Mesenchymal stem cell (in vitro differentiated cells and primary cell): ENCODE measurements around the gene AGER.

Source experiments
- DNase-seq: peaks from one replicate; pipeline ENCODE4 v3.0.0-alpha.2; 2013
- H2AFZ ChIP-seq: one replicate; pipeline ENCODE4 v1.6.1; 2013; ENCODE audit warnings: low read depth, mild to moderate bottlenecking, control low read depth, inconsistent platforms, low read length, moderate library complexity
- H2AK5ac ChIP-seq: 2 replicates; pipeline ENCODE4 v1.6.1; 2013; ENCODE audit warnings: low read length, moderate library complexity, mild to moderate bottlenecking, inconsistent platforms; ENCODE audit not compliant: severe bottlenecking
- H2BK120ac ChIP-seq: one replicate; pipeline ENCODE4 v1.6.1; 2013; ENCODE audit warnings: low read depth, mild to moderate bottlenecking, inconsistent platforms, low read length, moderate library complexity
- H2BK12ac ChIP-seq, 2 experiments: one replicate each; pipeline ENCODE4 v1.6.1; 2013; ENCODE audit warnings: inconsistent platforms in 2 of 2, low read length in 2 of 2, mild to moderate bottlenecking in 2 of 2, moderate library complexity in 2 of 2, control low read depth in 1 of 2
- H2BK15ac ChIP-seq: one replicate; pipeline ENCODE4 v1.6.1; 2013; ENCODE audit warnings: mild to moderate bottlenecking, low read depth, inconsistent platforms; ENCODE audit not compliant: poor library complexity, severe bottlenecking
- H2BK5ac ChIP-seq: 2 replicates; pipeline ENCODE4 v1.6.1; 2013; ENCODE audit warnings: low read depth, mild to moderate bottlenecking, low read length, control low read depth, inconsistent platforms; ENCODE audit not compliant: poor library complexity, severe bottlenecking
- H3K14ac ChIP-seq, 2 experiments: one replicate each; pipeline ENCODE4 v1.6.1; 2013; ENCODE audit warnings: inconsistent platforms in 2 of 2, low read length in 2 of 2, control low read depth in 1 of 2, mild to moderate bottlenecking in 1 of 2, moderate library complexity in 1 of 2
- H3K18ac ChIP-seq, 2 experiments: one replicate each; pipeline ENCODE4 v1.6.1; 2013; ENCODE audit warnings: inconsistent platforms in 2 of 2, low read length in 2 of 2, control low read depth in 1 of 2, low read depth in 1 of 2, mild to moderate bottlenecking in 1 of 2
- H3K23ac ChIP-seq, 2 experiments: one replicate each; pipeline ENCODE4 v1.6.1; 2013; ENCODE audit warnings: inconsistent platforms in 2 of 2, low read length in 2 of 2, mild to moderate bottlenecking in 2 of 2, moderate library complexity in 2 of 2, control low read depth in 1 of 2
- H3K27ac ChIP-seq: 2 replicates; pipeline ENCODE4 v1.5.1; 2013; ENCODE audit warnings: mild to moderate bottlenecking, moderate library complexity, low read length, control low read depth, inconsistent platforms; ENCODE audit not compliant: poor library complexity, severe bottlenecking
- H3K27me3 ChIP-seq, 2 experiments: 2 replicates each; pipeline versions ENCODE4 v1.6.1 to v1.7.0; 2013; ENCODE audit warnings: low read length in 2 of 2, mild to moderate bottlenecking in 2 of 2, moderate library complexity in 2 of 2, control low read depth in 1 of 2, inconsistent platforms in 1 of 2; ENCODE audit not compliant: control insufficient read depth in 1 of 2, insufficient read depth in 1 of 2
- H3K36me3 ChIP-seq, 2 experiments: 2 replicates each; pipeline versions ENCODE4 v1.6.1 to v1.7.0; 2013; ENCODE audit warnings: low read length in 2 of 2, control low read depth in 1 of 2, inconsistent platforms in 1 of 2, low read depth in 1 of 2, mild to moderate bottlenecking in 1 of 2; ENCODE audit not compliant: insufficient read depth in 2 of 2, control insufficient read depth in 1 of 2
- H3K4ac ChIP-seq, 2 experiments: one replicate each; pipeline ENCODE4 v1.6.1; 2013; ENCODE audit warnings: inconsistent platforms in 2 of 2, low read length in 2 of 2, mild to moderate bottlenecking in 2 of 2, moderate library complexity in 2 of 2, control low read depth in 1 of 2, low read depth in 1 of 2
- H3K4me1 ChIP-seq: 2 replicates; pipeline ENCODE4 v1.6.1; 2013; ENCODE audit warnings: low read depth, low read length, control low read depth; ENCODE audit not compliant: control insufficient read depth, insufficient read depth
- H3K4me2 ChIP-seq: 2 replicates; pipeline ENCODE4 v1.6.1; 2013; ENCODE audit warnings: low read length, mild to moderate bottlenecking, inconsistent platforms; ENCODE audit not compliant: poor library complexity, severe bottlenecking
- H3K4me3 ChIP-seq, 2 experiments: 2 replicates each; pipeline versions ENCODE4 v1.5.1 to v1.7.0; 2013; ENCODE audit warnings: low read length in 2 of 2, mild to moderate bottlenecking in 2 of 2, control low read depth in 1 of 2, low read depth in 1 of 2; ENCODE audit not compliant: insufficient read depth in 1 of 2
- H3K79me1 ChIP-seq: replicated peaks from 2 replicates; pipeline ENCODE4 v1.6.1; 2013; ENCODE audit warnings: mild to moderate bottlenecking, control low read depth, low read length, inconsistent platforms; ENCODE audit not compliant: poor library complexity, severe bottlenecking
- H3K9ac ChIP-seq: 2 replicates; pipeline ENCODE4 v1.7.0; 2013; ENCODE audit warnings: mild to moderate bottlenecking, low read length, moderate library complexity
- H3K9me3 ChIP-seq: 2 replicates; pipeline ENCODE4 v1.7.0; 2013; ENCODE audit warnings: mild to moderate bottlenecking, low read length; ENCODE audit not compliant: control insufficient read depth
- H4K8ac ChIP-seq: one replicate; pipeline ENCODE4 v1.6.1; 2013; ENCODE audit warnings: inconsistent platforms, mild to moderate bottlenecking, low read length, moderate library complexity
- H4K91ac ChIP-seq: one replicate; pipeline ENCODE4 v1.6.1; 2013; ENCODE audit warnings: mild to moderate bottlenecking, low read length, inconsistent platforms
- WGBS: methylation state at CpG from one replicate; pipeline ENCODE4 v1.1.7; 2013; ENCODE audit warnings: mixed read lengths; 5-methylcytosine and 5-hydroxymethylcytosine counted together

Gene AGER

DNA sequence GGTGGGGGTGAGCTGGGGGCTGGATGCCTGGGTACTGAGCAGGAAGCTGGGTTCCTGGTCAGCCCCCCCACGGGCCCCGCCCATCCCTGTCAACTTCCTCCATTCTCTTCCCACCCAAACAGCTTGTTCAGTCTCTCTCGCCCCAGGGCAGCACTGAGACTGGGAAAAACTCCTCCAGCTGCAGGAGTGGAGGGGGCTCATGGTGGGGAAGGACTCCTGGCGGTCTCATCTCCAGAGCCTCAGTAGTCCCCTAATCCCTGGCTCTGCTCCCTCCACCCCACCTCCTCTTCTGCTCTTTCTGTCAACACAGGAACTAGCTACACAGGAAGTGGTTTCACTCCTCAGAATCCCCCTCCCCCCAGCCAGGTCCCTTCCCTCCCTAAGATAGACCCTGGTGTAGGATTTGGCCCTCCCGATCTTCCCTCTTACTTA lies 8.6 kb upstream of the AGER start, which contains the start of gene GPSM3:
Gene GPSM3, minus strand, starts transcription at position 36 of the 432 bp plus-strand sequence. CDS start 130 bp downstream, outside the sequence.
- H2BK120ac ChIP-seq = peak within 1 kb of the TSS; percentile 99
- peak within 1 kb of the TSS; percentile 36 for H2AFZ ChIP-seq
- H3K27ac ChIP-seq = no peak within 1 kb of the TSS
- no peak within 1 kb of the TSS for H2BK5ac ChIP-seq
- peaks cover 5 to 11% of the 10 kb centered on the region in 2 experiments for H3K36me3 ChIP-seq
- peak within 1 kb of the TSS; percentile 92 for H2AK5ac ChIP-seq
- WGBS = 72% methylated on average over 4 of the region's 5 CpGs
- H4K91ac ChIP-seq = peak within 1 kb of the TSS; percentile 98
- peaks cover 42% of the 10 kb centered on the region for H3K4me1 ChIP-seq
- H3K27me3 ChIP-seq = no peaks in the 10 kb centered on the region
- peak within 1 kb of the TSS; percentile 95 to 97 for H3K18ac ChIP-seq
- peak within 1 kb of the TSS in 1 of 2 experiments; percentile 86 for H3K14ac ChIP-seq
- H4K8ac ChIP-seq = peak within 1 kb of the TSS; percentile 100
- peak within 1 kb of the TSS; percentile 97 to 98 for H2BK12ac ChIP-seq
- peak within 1 kb of the TSS; percentile 90 to 98 for H3K4ac ChIP-seq
- peaks cover 13% of the 10 kb centered on the region for H3K79me1 ChIP-seq
- peak within 1 kb of the TSS; percentile 36 for H3K9ac ChIP-seq
- H3K9me3 ChIP-seq = no peaks in the 10 kb centered on the region
- H3K23ac ChIP-seq = peak within 1 kb of the TSS in 1 of 2 experiments; percentile 9
- no peak within 1 kb of the TSS for H3K4me3 ChIP-seq
- peak; percentile 41 for DNase-seq
- no peak within 1 kb of the TSS for H3K4me2 ChIP-seq
- H2BK15ac ChIP-seq = peak within 1 kb of the TSS; percentile 88

DNA sequence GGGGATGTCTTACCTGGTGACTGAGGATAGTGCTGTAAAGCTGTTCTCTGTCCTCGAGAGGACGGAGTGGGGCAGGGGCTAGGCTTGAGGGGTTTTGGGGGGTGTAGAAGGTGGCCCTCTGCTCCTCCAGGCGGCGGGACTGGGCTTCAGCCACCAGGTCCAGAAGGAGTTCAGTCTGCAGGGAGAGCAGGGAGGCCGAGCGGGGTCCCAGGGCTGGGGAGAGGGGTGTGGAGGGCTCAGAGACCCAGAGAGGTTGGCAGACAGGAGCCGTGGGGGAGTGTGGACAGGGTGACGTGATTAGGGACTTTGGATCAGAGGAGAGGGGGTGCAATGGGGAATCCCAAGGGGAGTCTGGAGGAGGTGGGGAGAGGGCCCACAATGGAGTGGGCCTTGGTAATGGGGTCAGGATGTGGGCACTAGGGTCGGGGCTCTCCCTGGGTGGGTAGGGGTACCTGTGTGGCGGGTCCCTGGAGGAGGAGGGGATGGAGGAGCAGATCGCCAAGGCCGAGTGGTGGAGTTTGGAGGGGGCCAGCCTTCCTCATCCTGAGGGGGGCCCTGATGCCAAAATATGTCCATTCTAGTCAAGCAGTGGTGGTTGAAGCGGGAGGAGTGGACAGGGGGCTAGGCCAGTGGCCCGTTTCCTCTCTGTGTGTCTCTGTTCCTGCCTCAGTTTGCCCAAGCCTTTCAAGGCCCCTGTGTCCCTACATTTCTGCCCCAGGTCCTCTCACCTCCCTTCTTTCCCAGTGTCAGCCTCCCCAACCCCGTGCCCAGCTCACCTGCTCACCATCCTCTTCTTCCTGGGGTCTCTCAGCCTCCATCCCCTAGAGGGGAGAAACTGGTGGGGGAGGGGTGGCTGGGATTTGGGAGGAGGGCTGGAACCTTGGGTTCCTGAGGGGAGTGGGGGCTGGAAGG lies 7.9 kb upstream of the AGER start:
- peak overlapping the region in 1 of 2 experiments; percentile 9 for H3K23ac ChIP-seq
- H2AK5ac ChIP-seq = peak overlapping the region; percentile 92
- peaks cover 12 to 18% of the 10 kb centered on the region in 2 experiments for H3K36me3 ChIP-seq
- peak overlapping the region; percentile 99 for H2BK120ac ChIP-seq
- peak overlapping the region; percentile 36 for H2AFZ ChIP-seq
- H3K27ac ChIP-seq = no peak overlapping the region
- no peaks in the 10 kb centered on the region for H3K9me3 ChIP-seq
- H4K91ac ChIP-seq = peak overlapping the region; percentile 97
- peak overlapping the region in 1 of 2 experiments; percentile 86 for H3K14ac ChIP-seq
- 93% methylated on average over 12 of the region's 15 CpGs for WGBS
- H2BK5ac ChIP-seq = no peak overlapping the region
- H3K4me3 ChIP-seq = no peak overlapping the region
- DNase-seq = no peak
- H2BK15ac ChIP-seq = peak overlapping the region; percentile 88
- peaks cover 43% of the 10 kb centered on the region for H3K4me1 ChIP-seq
- peak overlapping the region; percentile 100 for H4K8ac ChIP-seq
- H2BK12ac ChIP-seq = peak overlapping the region; percentile 97 to 98
- H3K79me1 ChIP-seq = peaks cover 14% of the 10 kb centered on the region
- H3K9ac ChIP-seq = no peak overlapping the region
- no peaks in the 10 kb centered on the region for H3K27me3 ChIP-seq
- peak overlapping the region; percentile 90 to 98 for H3K4ac ChIP-seq
- H3K18ac ChIP-seq = peak overlapping the region; percentile 85 to 96
- no peak overlapping the region for H3K4me2 ChIP-seq

DNA sequence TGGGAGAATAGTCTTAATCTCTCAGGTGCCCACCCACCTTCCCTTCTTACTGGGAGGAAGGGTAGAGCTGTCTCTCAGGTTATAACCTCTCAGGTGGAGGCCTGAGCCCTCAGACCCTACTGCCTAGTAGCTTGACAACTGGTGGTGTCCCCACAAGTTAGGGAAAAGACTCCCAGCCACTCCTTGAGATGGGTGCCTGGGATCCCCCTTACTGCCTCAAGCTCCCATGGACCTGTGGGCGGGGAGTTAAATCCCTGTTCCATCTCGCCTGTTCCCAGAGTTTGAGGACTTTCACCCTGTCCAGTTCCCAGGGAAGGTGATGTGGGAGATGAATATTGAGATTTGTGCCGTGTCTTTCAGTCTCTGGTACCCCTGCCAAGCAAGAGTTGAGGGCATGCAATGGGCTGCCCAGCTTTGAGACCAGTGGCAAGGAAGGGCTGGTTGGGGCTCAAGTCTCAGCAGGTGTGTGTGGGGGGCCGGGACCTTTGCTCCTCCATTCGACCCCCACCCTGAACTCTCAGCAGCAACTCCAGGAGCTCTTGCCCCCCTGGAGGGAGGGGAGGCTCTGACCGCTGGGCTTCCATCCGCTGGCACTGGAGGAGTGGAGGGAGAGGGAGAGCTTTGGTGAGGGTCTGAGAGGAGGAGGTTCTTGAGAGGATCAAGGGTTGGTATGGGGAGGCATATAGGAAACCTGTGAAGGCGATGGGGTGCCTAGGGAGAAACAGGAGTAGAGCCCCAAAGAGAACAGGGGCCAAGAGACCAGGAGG lies 7.0 kb upstream of the AGER start:
- H3K79me1 ChIP-seq = peaks cover 14% of the 10 kb centered on the region
- H3K4ac ChIP-seq = peak overlapping the region; percentile 81 to 93
- no peaks in the 10 kb centered on the region for H3K9me3 ChIP-seq
- H3K18ac ChIP-seq = peak overlapping the region; percentile 13 to 14
- H3K27ac ChIP-seq = peak overlapping the region; percentile 79
- peak overlapping the region; percentile 97 to 98 for H2BK12ac ChIP-seq
- 91% methylated on average over 6 of the region's 8 CpGs for WGBS
- H3K4me2 ChIP-seq = peak overlapping the region; percentile 83
- H2AK5ac ChIP-seq = peak overlapping the region; percentile 1
- H3K4me1 ChIP-seq = peaks cover 36% of the 10 kb centered on the region
- H3K36me3 ChIP-seq = peaks cover 20 to 26% of the 10 kb centered on the region in 2 experiments
- no peak overlapping the region for H2BK5ac ChIP-seq
- no peak overlapping the region for H2AFZ ChIP-seq
- H2BK15ac ChIP-seq = peak overlapping the region; percentile 88
- H3K4me3 ChIP-seq = peak overlapping the region in 1 of 2 experiments; percentile 85
- no peak overlapping the region for H3K14ac ChIP-seq
- H2BK120ac ChIP-seq = peak overlapping the region; percentile 99
- peak overlapping the region; percentile 97 for H4K91ac ChIP-seq
- peak overlapping the region; percentile 95 for H3K9ac ChIP-seq
- no peaks in the 10 kb centered on the region for H3K27me3 ChIP-seq
- peak overlapping the region in 1 of 2 experiments; percentile 3 for H3K23ac ChIP-seq
- peak; percentile 11 for DNase-seq
- peak overlapping the region; percentile 100 for H4K8ac ChIP-seq
